Stimulated activated CD8-positive, alpha-beta memory T cell treated with anti-CD3 and anti-CD28 coated beads, Interleukin-7, amount 100 ng/mL, for 4 hours (primary cell): ENCODE results near the gene FTO.

Experiments
- DNase-seq, 2 donors: peaks; one replicate each; pipeline ENCODE4 v3.0.0-alpha.2; 2020; ENCODE audit warnings: low read depth in 2 of 2

Gene FTO

GRCh38 chr16:53899431-53899830 lies 195.5 kb downstream of the FTO start:
- DNase-seq: no peak

DNA sequence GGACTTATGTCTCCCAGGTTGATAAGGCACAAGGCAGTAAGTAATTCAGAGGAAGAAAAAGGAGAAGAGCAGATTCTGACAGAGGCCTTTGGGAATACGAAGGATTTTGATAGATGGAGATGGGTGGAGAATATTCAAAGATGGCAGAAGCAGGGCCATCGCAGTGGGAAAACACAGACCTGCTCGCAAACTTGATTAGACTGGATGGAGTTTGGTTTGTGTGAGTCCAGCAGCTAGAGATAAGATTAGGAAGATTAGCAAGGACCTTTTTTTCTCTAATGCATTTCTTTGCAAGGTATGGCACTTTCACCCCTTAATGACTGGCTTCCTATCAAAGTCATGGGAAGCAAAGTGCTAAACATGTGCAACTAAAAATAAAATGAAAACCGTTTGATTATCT lies 196.7 kb downstream of the FTO start:
- DNase-seq: no peak

DNA sequence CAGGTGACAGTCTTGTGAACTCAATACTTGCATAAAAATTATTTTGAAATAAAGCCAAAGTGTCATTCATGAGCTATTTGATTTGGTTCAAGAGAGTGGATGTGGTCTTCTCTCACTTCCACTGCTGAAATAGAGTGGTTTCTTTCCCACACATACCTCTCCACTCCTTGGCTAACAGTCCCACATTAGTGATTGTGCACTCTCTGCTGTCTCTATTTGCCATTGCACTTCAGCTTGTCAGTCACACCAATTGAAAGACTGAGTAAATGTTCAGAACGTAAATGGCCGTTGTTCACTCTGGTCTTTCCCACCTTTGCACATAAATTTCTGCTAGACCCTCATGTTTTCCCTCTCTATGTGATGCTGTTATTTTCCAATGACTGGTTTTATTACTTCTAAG lies 197.5 kb downstream of the FTO start:
- DNase-seq: no peak

GRCh38 chr16:53904533-53904932 lies 200.6 kb downstream of the FTO start:
- no peak for DNase-seq

GRCh38 chr16:53905028-53905427 lies 201.1 kb downstream of the FTO start:
- no peak for DNase-seq

GRCh38 chr16:53908731-53909130 lies 204.8 kb downstream of the FTO start:
- no peak for DNase-seq

GRCh38 chr16:53910990-53911389 lies 207.0 kb downstream of the FTO start:
- no peak for DNase-seq

GRCh38 chr16:53911513-53911912 lies 207.6 kb downstream of the FTO start:
- DNase-seq: no peak

- peak; percentile 7 to 20 for DNase-seq
Observed at GRCh38 chr16:53912155-53912554, 208.2 kb downstream of the FTO start.

DNA sequence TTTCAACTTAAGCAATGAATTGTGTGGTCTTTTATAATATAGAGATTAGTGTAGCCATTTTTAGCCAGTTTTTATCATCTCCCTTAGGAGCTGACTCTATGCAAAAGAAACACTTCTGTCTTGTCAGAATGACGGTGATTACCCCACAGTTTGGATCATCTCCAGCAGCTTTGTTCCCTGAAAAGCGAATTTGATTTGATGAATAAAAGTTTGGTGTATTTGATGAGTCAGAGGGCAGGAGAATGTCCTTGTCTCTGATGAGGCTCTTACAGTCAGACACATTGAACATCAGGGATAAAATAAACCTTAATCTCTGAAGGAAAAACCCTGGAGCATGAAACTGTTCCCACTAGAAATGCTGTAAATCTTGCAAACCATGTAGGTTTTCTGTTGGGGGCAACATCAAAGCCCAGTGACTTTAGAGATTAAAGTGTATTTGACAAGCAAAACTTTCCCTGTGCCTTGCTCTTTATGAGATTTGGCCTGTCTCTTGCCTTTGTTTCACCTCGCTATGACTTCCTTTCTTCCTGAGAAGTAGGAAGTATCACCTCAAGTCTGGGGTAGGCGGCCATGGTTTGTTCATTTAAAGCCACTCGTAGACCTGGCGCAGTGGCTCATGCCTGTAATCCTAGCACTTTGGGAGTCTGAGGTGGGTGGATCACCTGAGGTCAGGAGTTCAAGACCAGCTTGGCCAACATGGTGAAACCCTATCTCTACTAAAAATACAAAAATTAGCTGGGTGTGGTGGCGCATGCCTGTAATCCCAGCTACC lies 209.3 kb downstream of the FTO start:
- no peak for DNase-seq

DNA sequence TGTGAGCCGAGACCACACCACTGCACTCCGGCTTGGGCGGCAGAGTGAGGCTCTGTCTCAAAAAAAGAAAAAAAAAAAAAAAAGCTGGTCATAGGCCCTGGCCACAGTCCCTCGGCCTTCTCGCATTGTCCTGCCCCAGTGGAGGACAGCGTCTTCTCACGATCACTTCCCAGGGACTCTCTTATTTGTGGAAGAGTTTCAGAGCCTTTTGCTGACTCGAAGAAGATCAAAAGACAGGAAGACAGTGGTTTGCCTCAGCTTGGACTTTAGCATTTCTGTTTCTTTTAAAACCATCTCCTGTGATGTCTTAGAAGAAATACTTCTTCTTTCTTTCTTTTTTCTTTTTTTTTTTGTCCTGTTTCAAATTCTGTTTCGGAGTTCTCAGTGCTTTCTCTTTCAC lies 210.0 kb downstream of the FTO start:
- no peak for DNase-seq

DNA sequence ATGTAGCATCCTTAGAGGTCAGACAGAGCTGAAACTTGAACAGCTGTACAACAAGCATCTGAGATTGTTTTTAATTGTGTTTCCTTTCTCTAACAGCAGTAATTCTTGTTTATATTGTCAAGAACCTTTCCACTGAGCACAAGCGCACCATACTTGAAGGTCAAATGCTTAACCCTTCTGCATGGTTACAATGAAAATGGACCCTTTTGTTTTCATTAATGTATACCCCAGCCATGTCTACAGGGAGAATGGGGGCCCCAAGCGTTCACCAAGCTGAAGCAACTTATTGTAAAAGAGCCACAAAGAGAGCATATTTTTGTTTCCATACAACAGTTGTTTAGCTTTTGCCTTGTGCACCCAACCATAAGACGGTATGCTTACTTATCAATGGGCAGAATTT lies 210.8 kb downstream of the FTO start:
- DNase-seq: no peak

DNA sequence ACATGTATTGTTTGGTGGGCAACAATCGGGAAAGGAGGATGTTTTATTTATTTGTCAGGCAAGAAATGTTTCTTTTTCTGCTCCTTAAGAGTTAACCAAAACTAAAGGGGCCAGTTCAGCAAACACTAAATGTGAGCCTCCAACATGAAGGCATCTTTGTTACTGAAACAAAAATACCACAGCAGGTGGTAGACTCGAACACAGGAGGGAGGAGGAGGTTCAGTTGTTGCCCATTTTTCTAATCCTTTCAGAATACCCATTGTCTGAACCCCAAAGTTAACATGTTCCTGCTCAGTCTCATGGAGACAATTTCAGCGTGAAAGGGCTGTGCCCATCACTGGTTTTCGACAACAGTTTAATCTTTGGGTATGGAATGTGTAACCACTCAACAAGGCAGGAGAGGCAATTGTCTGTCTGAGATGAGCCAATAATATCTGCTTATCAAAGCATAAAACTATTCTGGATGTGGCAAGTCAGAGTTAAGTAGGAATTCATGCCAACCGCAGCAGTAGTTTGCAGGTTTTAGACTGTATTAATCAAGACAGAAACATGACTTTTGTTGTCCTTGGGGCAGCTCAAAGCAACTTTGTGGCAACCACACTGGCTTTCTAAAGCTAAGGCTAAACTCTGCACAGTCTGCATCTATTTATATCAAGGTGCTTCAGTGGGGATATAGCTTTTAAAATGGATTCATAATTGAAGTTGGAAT lies 211.7 kb downstream of the FTO start:
- DNase-seq: no peak

- DNase-seq: no peak
Observed at GRCh38 chr16:53920988-53921387, 217.0 kb downstream of the FTO start.

DNA sequence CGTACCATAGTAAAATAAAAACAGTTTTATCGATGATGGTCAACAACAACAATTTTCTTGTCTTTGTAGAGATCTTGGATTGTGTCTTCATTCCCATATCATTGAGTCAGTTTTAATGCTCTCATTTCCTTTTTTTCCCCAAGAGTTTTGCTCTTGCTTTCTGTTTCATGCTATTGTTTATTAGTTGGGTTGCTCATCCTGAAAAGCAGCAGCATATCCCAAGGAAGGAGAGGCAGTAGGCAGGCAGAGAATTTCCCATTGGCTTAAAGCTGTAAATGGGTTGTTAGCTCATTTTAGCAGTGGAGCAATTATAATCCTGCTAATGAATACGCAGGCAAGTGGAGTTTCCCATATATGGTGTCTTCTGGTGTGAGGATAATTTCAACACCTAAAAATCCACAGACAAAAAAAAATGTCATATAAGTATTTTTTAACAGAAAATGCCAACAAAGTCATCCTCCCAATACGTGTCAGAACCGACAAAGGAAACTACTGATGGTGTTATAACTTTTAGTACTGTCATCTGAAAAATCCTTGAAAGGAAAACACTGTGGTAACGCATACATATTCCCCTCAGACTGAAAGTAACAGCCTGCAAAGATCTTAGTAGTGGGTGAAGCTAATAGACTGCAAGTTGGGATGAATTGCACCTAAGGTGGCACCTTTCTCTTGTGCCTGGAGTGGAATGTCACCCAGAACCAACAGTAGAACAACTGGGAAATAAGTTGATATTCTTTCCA lies 218.3 kb downstream of the FTO start:
- no peak for DNase-seq

DNA sequence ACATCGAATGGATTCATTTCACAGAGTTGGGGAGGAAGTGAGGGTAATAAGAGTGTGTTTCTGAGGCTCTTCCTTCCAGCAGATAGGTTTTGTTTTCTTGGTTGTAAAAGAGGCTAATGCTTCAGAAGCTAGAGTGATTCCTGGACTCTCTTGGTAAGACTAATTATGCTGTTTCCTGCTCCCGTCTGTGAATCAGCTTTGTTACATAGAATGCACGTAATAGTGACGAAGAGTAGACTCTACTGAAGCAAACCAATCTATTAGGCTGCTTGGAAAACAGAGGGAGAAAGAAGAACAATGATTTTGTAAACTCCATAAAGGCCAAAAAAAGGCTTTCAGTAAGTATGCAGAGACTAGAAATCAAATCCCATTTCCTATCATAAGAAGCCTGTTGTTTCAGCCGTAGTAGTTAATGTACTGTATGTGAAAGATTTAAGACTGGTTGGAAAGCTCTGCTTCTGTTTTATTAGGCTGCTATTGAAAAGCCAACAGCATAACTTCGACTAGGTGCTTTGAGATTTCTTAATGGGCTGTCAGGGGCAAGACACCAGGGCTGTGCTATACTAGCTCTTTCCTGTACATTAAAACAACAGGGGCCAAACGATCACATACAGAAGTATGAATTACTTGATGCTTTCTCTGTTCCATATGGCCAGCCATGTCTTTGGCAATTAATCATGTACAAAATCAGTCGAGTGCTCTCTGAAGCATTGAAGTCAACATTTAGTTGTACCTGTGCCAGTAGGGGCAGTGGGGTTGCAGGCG lies 219.0 kb downstream of the FTO start:
- DNase-seq: no peak

- DNase-seq: no peak
Observed at GRCh38 chr16:53924331-53925106, 220.6 kb downstream of the FTO start.

DNA sequence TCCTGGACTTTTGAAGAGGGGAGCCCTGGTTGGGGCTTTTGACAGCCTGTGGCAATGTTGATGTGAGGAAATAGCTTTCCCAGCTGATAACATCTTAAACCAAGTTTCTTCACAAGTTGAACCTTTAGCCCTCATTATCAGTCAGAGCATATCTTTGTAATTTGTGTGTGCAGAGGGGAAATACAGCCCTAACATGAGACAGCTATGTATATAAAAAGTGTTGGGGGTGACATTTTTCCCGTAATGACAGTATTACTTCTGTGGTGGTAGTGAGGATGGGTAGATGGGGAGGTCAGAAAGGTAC lies 221.1 kb downstream of the FTO start:
- no peak for DNase-seq

GRCh38 chr16:53925526-53925925 lies 221.6 kb downstream of the FTO start:
- no peak for DNase-seq

GRCh38 chr16:53926209-53926608 lies 222.3 kb downstream of the FTO start:
- DNase-seq: no peak

GRCh38 chr16:53932975-53933374 lies 229.0 kb downstream of the FTO start:
- no peak for DNase-seq
